Measurements from ENCODE around the gene HLA-E.
A peak's percentile ranks its signal among the peaks of the same experiment; 100 is the strongest.

The HLA-E gene

DNA sequence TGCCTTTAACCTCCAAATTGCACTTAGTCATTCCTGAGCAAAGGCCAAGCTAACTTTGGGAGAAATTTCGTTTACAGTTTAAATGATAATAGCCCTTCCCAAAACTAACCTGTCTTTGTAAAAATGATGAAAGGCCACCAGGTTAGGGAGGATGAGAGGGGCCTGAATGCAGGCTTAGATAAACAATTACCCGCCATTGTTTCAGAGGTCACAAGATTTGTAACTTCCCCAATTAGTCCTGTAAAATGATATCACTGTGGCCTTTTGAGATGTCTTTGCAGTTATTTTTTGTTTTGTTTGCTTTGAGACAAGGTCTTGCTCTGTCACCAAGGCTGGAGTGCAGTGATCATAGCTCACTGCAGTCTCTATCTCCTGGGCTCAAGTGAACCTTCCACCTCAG is 40.7 kb downstream of the HLA-E start:
- WGBS: 88% methylated on average over 2 of the region's 2 CpGs
- H3K4me1 ChIP-seq (ENCODE audit: insufficient read depth, low read length): no peaks in the 10 kb centered on the region
- H3K9me3 ChIP-seq (ENCODE audit: insufficient read depth, low read depth, low read length): no peaks in the 10 kb centered on the region
- no peak overlapping the region for H3K9ac ChIP-seq (ENCODE audit: low read depth, low read length)
- no peaks in the 10 kb centered on the region for H3K36me3 ChIP-seq (ENCODE audit: insufficient read depth, low read length)
- H3K27ac ChIP-seq (ENCODE audit: low read depth, low read length): no peak overlapping the region
- H3K4me3 ChIP-seq (ENCODE audit: low read length): no peak overlapping the region
- no peaks in the 10 kb centered on the region for H3K27me3 ChIP-seq (ENCODE audit: insufficient read depth, low read length)

GRCh38 chr6:30533460-30534294 is 44.4 kb downstream of the HLA-E start:
- WGBS: 89% methylated on average over 14 of the region's 15 CpGs
- no peak overlapping the region for H3K27ac ChIP-seq (ENCODE audit: low read depth, low read length)

DNA sequence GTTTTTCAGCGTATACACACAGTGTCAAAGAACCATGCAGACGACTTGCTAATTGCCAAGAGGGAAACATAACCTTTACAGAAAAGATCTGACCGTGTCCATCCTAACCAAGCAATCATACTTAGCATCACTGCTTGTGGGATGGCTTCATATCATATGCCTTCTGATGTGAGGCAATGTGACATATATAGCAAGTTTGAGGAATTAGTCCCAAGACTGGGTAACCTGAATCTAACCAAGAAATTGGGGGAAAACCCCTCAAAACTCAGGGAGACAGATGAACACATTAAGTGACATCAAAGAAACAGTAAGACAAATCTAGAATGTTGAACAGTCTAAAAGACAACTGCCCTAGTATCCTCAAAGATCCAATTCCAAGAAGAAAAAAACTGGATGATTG is 48.6 kb downstream of the HLA-E start:
- Histone ChIP-seq H3K27me3 (ENCODE audit: insufficient read depth, low read length) (no peaks in the 10 kb centered on the region), H3K4me3 (ENCODE audit: low read length) (no peak overlapping the region), H3K9ac (ENCODE audit: low read depth, low read length) (no peak overlapping the region), H3K36me3 (ENCODE audit: insufficient read depth, low read length) (no peaks in the 10 kb centered on the region), H3K9me3 (ENCODE audit: insufficient read depth, low read depth, low read length) (no peaks in the 10 kb centered on the region), H3K27ac (ENCODE audit: low read depth, low read length) (no peak overlapping the region), H3K4me1 (ENCODE audit: insufficient read depth, low read length) (no peaks in the 10 kb centered on the region)
- 88% methylated on average over 3 of the region's 3 CpGs for WGBS

More at GRCh38 chr6:30533460-30534294, 44.4 kb downstream of the HLA-E start:
- Histone ChIP-seq H3K4me3 (ENCODE audit: low read length) (no peak overlapping the region), H3K9ac (ENCODE audit: low read depth, low read length) (no peak overlapping the region), H3K9me3 (ENCODE audit: insufficient read depth, low read depth, low read length) (no peaks in the 10 kb centered on the region), H3K4me1 (ENCODE audit: insufficient read depth, low read length) (no peaks in the 10 kb centered on the region), H3K27me3 (ENCODE audit: insufficient read depth, low read length) (no peaks in the 10 kb centered on the region), H3K36me3 (ENCODE audit: insufficient read depth, low read length) (no peaks in the 10 kb centered on the region)

GRCh38 chr6:30541515-30542403 is 52.5 kb downstream of the HLA-E start:
- Histone ChIP-seq H3K4me1 (ENCODE audit: insufficient read depth, low read length) (no peaks in the 10 kb centered on the region), H3K4me3 (ENCODE audit: low read length) (peak overlapping the region; percentile 59), H3K9ac (ENCODE audit: low read depth, low read length) (no peak overlapping the region), H3K9me3 (ENCODE audit: insufficient read depth, low read depth, low read length) (no peaks in the 10 kb centered on the region), H3K36me3 (ENCODE audit: insufficient read depth, low read length) (peaks cover 16% of the 10 kb centered on the region), H3K27ac (ENCODE audit: low read depth, low read length) (no peak overlapping the region), H3K27me3 (ENCODE audit: insufficient read depth, low read length) (no peaks in the 10 kb centered on the region)
- 25% methylated on average over 22 of the region's 23 CpGs for WGBS

DNA sequence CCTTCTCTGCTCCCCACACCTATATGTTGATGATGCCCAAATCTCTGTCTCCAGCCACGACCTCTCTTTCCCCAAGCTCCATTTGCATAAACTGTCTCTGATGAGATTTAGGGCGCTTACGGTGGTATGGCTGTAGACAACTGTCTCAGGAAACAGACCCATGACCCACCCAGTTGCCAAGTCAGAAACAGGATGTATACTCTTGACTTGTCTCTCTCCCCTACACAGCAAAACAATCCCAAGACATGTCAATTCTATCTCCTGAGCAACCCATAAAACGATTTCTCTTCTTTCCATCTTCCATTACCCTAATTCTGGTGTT is 53.1 kb downstream of the HLA-E start:
- H3K9me3 ChIP-seq (ENCODE audit: insufficient read depth, low read depth, low read length): no peaks in the 10 kb centered on the region
- H3K27ac ChIP-seq (ENCODE audit: low read depth, low read length): no peak overlapping the region
- H3K9ac ChIP-seq (ENCODE audit: low read depth, low read length): no peak overlapping the region
- peaks cover 22% of the 10 kb centered on the region for H3K36me3 ChIP-seq (ENCODE audit: insufficient read depth, low read length)
- 64% methylated on average over 4 of the region's 4 CpGs for WGBS
- H3K4me1 ChIP-seq (ENCODE audit: insufficient read depth, low read length): no peaks in the 10 kb centered on the region
- H3K4me3 ChIP-seq (ENCODE audit: low read length): no peak overlapping the region
- no peaks in the 10 kb centered on the region for H3K27me3 ChIP-seq (ENCODE audit: insufficient read depth, low read length)

- Histone ChIP-seq H3K36me3 (ENCODE audit: insufficient read depth, low read length) (peaks cover 24% of the 10 kb centered on the region), H3K9ac (ENCODE audit: low read depth, low read length) (no peak overlapping the region), H3K27ac (ENCODE audit: low read depth, low read length) (no peak overlapping the region), H3K4me1 (ENCODE audit: insufficient read depth, low read length) (no peaks in the 10 kb centered on the region), H3K27me3 (ENCODE audit: insufficient read depth, low read length) (no peaks in the 10 kb centered on the region), H3K9me3 (ENCODE audit: insufficient read depth, low read depth, low read length) (no peaks in the 10 kb centered on the region), H3K4me3 (ENCODE audit: low read length) (no peak overlapping the region)
- WGBS: 90% methylated on average over 1 of the region's 1 CpG
These were observed 53.6 kb downstream of the HLA-E start for GRCh38 chr6:30542915-30543314.

Data from HUES64 (cell line).